Stimulated activated CD8-positive, alpha-beta memory T cell treated with anti-CD3 and anti-CD28 coated beads, Interleukin-2, amount 100 ng/mL, for 48 hours (primary cell): ENCODE measurements around the gene GSTT4.
"Not testable (repeated sequence)": the region's sequence is repeated elsewhere in the genome, so short reads cannot be mapped to it uniquely, and the experiment has no call there.

Experiments
- DNase-seq, 2 donors: peaks; one replicate each; pipeline ENCODE4 v3.0.0-alpha.2; 2020; ENCODE audit warnings: low read depth in 2 of 2

The GSTT4 gene

GRCh38 chr22:23952794-23953405, 52.4 kb downstream of the GSTT4 start:
- DNase-seq, result not testable (repeated sequence)

- DNase-seq, result not testable (repeated sequence)
Measured at GRCh38 chr22:23951383-23951782, 53.9 kb downstream of the GSTT4 start.

DNA sequence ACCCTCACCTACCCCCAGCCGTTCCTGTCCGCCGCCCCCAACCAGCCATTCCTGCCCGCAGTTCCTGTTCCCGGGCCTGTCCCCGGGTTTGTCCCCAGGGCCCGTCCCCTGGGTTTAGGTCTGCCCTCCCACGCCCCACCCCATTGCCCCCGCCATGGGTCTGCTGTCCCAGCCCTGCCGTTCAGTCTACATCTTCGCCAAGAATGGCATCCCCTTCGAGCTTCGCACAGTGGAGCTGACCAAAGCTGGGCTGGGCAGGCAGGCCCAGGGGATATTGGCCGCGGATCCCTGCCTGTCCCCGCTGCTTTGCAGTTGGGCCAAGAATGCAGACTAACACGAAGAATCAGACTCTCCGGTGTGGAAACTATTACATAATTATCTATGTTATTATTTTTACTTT, 55.5 kb downstream of the GSTT4 start:
- not testable (repeated sequence) for DNase-seq
